ENCODE results near the gene ZDHHC12. TPM values are rescaled to one million over a fixed set of nuclear protein-coding genes. Genes with fewer than 3 reads are reported as not detected.

Gene ZDHHC12
- total and polyA plus RNA-seq, 2 of the 13 experiments (the other 11 are each of a cell fraction or from before 2014, with no cell fraction given), result 25.4 to 28.0 TPM

GRCh38 chr9:128702445-128702948 is 21.4 kb downstream of the ZDHHC12 start, which contains the start of gene PKN3 (continued):
- TF ChIP-seq ZNF530 (CRISPR knock-in tag; IDR thresholded peaks at IDR 0.05; ENCODE audit: low read depth) (no peak), DNMT3B (CRISPR knock-in tag; conservative IDR thresholded peaks at IDR 0.05) (no peak), MED1 (CRISPR knock-in tag; IDR thresholded peaks at IDR 0.05) (peak; percentile 14; the same call in 1 of the 2 replicates), SKIL (CRISPR knock-in tag; IDR thresholded peaks at IDR 0.05; ENCODE audit: borderline replicate concordance) (no peak), ZNF816 (CRISPR knock-in tag; IDR thresholded peaks at IDR 0.05; ENCODE audit: borderline replicate concordance) (peak; percentile 42; the same call in 1 of the 2 replicates), ZBTB25 (CRISPR knock-in tag; IDR thresholded peaks at IDR 0.05) (no peak), ZNF160 (CRISPR knock-in tag; IDR thresholded peaks at IDR 0.05) (no peak), ZNF556 (CRISPR knock-in tag; IDR thresholded peaks at IDR 0.05; ENCODE audit: borderline replicate concordance) (peak; percentile 81), SMAD9 (CRISPR knock-in tag; IDR thresholded peaks at IDR 0.05) (no peak), CHD2 (IDR thresholded peaks at IDR 0.05; ENCODE audit: low read depth, low read length) (peak; percentile 62), MTF2 (CRISPR knock-in tag; IDR thresholded peaks at IDR 0.05; ENCODE audit: borderline replicate concordance) (peak; percentile 28; the same call in 1 of the 2 replicates), ZNF329 (CRISPR knock-in tag; IDR thresholded peaks at IDR 0.05; ENCODE audit: low read depth) (no peak), CBX2 (IDR thresholded peaks at IDR 0.05; ENCODE audit: low read depth, low read length) (no peak), CBX2 (CRISPR knock-in tag; IDR thresholded peaks at IDR 0.05; ENCODE audit: low read depth) (no peak), ZNF253 (CRISPR knock-in tag; IDR thresholded peaks at IDR 0.05; ENCODE audit: borderline replicate concordance) (no peak), ZNF747 (CRISPR knock-in tag; IDR thresholded peaks at IDR 0.05; ENCODE audit: borderline replicate concordance) (peak; percentile 69; the same call in 1 of the 2 replicates), STAG1 (CRISPR knock-in tag; IDR thresholded peaks at IDR 0.05) (peak; percentile 49), ZNF343 (CRISPR knock-in tag; IDR thresholded peaks at IDR 0.05) (peak; percentile 36; the same call in 1 of the 2 replicates), SALL2 (CRISPR knock-in tag; IDR thresholded peaks at IDR 0.05) (0 out of 2 replicates have a peak, but pooled peaks have one; percentile 22), ZNF83 (CRISPR knock-in tag; IDR thresholded peaks at IDR 0.05; ENCODE audit: borderline replicate concordance) (no peak), CHCHD3 (CRISPR knock-in tag; IDR thresholded peaks at IDR 0.05) (no peak), HOXD1 (CRISPR knock-in tag; IDR thresholded peaks at IDR 0.05) (0 out of 2 replicates have a peak, but pooled peaks have one; percentile 2), WIZ (CRISPR knock-in tag; IDR thresholded peaks at IDR 0.05) (0 out of 2 replicates have a peak, but pooled peaks have one; percentile 24), ZNF230 (CRISPR knock-in tag; IDR thresholded peaks at IDR 0.05) (no peak), MTERF4 (CRISPR knock-in tag; IDR thresholded peaks at IDR 0.05) (no peak)

Measured in HepG2 (cell line).